ENCODE results near the gene EEF1AKMT1.

GRCh38 chr13:20728579-20729311 is 45.0 kb downstream of the EEF1AKMT1 start:
- TF ChIP-seq CTCF (conservative IDR thresholded peaks at IDR 0.05 in 1 of 2, IDR thresholded peaks at IDR 0.05 in 1 of 2; ENCODE audit: low read depth in 1 of 2, low read length in 2 of 2) (no peak), EZH2 (IDR thresholded peaks at IDR 0.05; ENCODE audit: low read length, missing control alignments) (no peak)

Measured in fibroblast of lung (primary cell).